HEK293 (cell line): Measurements from ENCODE around the gene UBAP2L.

Experiments
- GLI4 ChIP-seq: fragments of 450-650 bp; formaldehyde crosslinking; IDR thresholded peaks from 2 replicates; pipeline ENCODE4 v1.5.1; 2016; ENCODE audit warnings: missing biosample characterization, missing genetic modification characterization
- RBAK ChIP-seq: fragments of 450-650 bp; formaldehyde crosslinking; IDR thresholded peaks from 2 replicates; pipeline ENCODE4 v1.5.1; 2016; ENCODE audit warnings: missing biosample characterization, missing genetic modification characterization
- ZNF423 ChIP-seq: fragments of 450-650 bp; formaldehyde crosslinking; IDR thresholded peaks from 2 replicates; pipeline ENCODE4 v1.5.1; 2016; ENCODE audit warnings: missing biosample characterization, missing genetic modification characterization
- ZNF501 ChIP-seq: fragments of 450-650 bp; formaldehyde crosslinking; IDR thresholded peaks from 2 replicates; pipeline ENCODE4 v1.5.1; 2016; ENCODE audit warnings: missing biosample characterization, missing genetic modification characterization
- ZNF555 ChIP-seq: fragments of 450-650 bp; formaldehyde crosslinking; conservative IDR thresholded peaks from 2 replicates; pipeline ENCODE4 v1.5.1; 2017; ENCODE audit warnings: missing biosample characterization, mild to moderate bottlenecking, missing genetic modification characterization, inconsistent platforms
- ZNF776 ChIP-seq: fragments of 450-650 bp; formaldehyde crosslinking; IDR thresholded peaks from 2 replicates; pipeline ENCODE4 v1.5.0; 2017; ENCODE audit warnings: missing biosample characterization, missing genetic modification characterization, borderline replicate concordance

GRCh38 chr1:154253671-154254070 lies 32.9 kb downstream of the UBAP2L start:
- no peak for TF ChIP-seq GLI4 (tag by site-specific recombination)
- no peak for TF ChIP-seq ZNF555 (tag by site-specific recombination)
- TF ChIP-seq ZNF776, result no peak
- TF ChIP-seq ZNF423 (tag by site-specific recombination), result no peak
- TF ChIP-seq ZNF501, result no peak
- TF ChIP-seq RBAK (tag by site-specific recombination), result no peak
